ENCODE measurements around the gene MT1M.
A peak's percentile ranks its signal among the peaks of the same experiment; 100 is the strongest.

DNA sequence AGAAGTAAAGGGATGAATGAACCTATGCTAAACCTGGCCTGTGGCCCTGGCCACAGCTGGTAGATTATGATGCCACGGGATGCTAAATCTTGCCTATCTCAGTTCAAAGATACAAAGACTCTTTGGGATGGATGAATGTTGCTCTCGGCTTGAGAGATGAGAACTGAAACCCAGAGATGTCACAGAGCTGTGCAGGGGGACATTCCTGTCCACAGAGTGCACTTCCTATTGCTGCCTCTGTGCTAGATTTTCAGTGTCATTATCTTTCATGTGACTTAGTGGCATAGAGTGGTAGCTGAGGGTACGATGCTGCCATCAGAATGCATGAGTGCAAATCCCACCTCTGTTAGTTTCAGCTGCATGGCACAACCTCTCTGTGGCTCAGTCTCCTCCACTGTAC, 2.3 kb upstream of the MT1M start:
- TF ChIP-seq, protein P1, sequence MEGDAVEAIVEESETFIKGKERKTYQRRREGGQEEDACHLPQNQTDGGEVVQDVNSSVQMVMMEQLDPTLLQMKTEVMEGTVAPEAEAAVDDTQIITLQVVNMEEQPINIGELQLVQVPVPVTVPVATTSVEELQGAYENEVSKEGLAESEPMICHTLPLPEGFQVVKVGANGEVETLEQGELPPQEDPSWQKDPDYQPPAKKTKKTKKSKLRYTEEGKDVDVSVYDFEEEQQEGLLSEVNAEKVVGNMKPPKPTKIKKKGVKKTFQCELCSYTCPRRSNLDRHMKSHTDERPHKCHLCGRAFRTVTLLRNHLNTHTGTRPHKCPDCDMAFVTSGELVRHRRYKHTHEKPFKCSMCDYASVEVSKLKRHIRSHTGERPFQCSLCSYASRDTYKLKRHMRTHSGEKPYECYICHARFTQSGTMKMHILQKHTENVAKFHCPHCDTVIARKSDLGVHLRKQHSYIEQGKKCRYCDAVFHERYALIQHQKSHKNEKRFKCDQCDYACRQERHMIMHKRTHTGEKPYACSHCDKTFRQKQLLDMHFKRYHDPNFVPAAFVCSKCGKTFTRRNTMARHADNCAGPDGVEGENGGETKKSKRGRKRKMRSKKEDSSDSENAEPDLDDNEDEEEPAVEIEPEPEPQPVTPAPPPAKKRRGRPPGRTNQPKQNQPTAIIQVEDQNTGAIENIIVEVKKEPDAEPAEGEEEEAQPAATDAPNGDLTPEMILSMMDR (conservative IDR thresholded peaks at IDR 0.05; ENCODE audit: low read length) = peak; percentile 19; the same call in 1 of the 2 replicates
- TF ChIP-seq EZH2phosphoT487 (IDR thresholded peaks at IDR 0.05; ENCODE audit: borderline replicate concordance, low read depth, low read length) = no peak

Data from OCI-LY7 (cell line).